ENCODE measurements around the gene RAVER1.

- TF ChIP-seq USF2 (IDR thresholded peaks at IDR 0.05; ENCODE audit: borderline replicate concordance, low read depth, low read length) (no peak), EP300 (IDR thresholded peaks at IDR 0.05; ENCODE audit: borderline replicate concordance in 1 of 2, control insufficient read depth in 1 of 2, low read depth in 2 of 2, low read length in 2 of 2) (no peak)
Measured at GRCh38 chr19:10335352-10335985, 2.1 kb upstream of the RAVER1 start.

All from GM12878 (cell line).